IPS-15b (cell line): ENCODE measurements around the gene HMGXB4.

Experiments
- H3K27me3 ChIP-seq: one replicate; pipeline ENCODE4 v1.6.1; 2013; ENCODE audit warnings: low read length; ENCODE audit not compliant: control insufficient read depth, insufficient read depth
- H3K36me3 ChIP-seq: one replicate; pipeline ENCODE4 v1.6.1; 2013; ENCODE audit warnings: low read length; ENCODE audit not compliant: control insufficient read depth, insufficient read depth
- H3K4me1 ChIP-seq: one replicate; pipeline ENCODE4 v1.6.1; 2013; ENCODE audit warnings: mild to moderate bottlenecking, low read length; ENCODE audit not compliant: control insufficient read depth, insufficient read depth
- H3K4me3 ChIP-seq: one replicate; pipeline ENCODE4 v1.5.1; 2013; ENCODE audit warnings: low read depth, low read length
- H3K9ac ChIP-seq: one replicate; pipeline ENCODE4 v1.6.1; 2013; ENCODE audit warnings: low read depth, mild to moderate bottlenecking, low read length
- H3K9me3 ChIP-seq: one replicate; pipeline ENCODE4 v1.6.1; 2013; ENCODE audit warnings: mild to moderate bottlenecking, low read length; ENCODE audit not compliant: control insufficient read depth, insufficient read depth

HMGXB4 gene

GRCh38 chr22:35323305-35323704, 66.0 kb downstream of the HMGXB4 start:
- H3K4me3 ChIP-seq, result no peak overlapping the region
- H3K9ac ChIP-seq, result no peak overlapping the region
- no peaks in the 10 kb centered on the region for H3K9me3 ChIP-seq
- no peaks in the 10 kb centered on the region for H3K27me3 ChIP-seq
- H3K4me1 ChIP-seq, result no peaks in the 10 kb centered on the region
- H3K36me3 ChIP-seq, result peaks cover 36% of the 10 kb centered on the region

GRCh38 chr22:35324067-35324466, 66.8 kb downstream of the HMGXB4 start:
- Histone ChIP-seq H3K4me3 (no peak overlapping the region), H3K36me3 (peaks cover 37% of the 10 kb centered on the region), H3K27me3 (no peaks in the 10 kb centered on the region), H3K9ac (no peak overlapping the region), H3K4me1 (no peaks in the 10 kb centered on the region), H3K9me3 (no peaks in the 10 kb centered on the region)

DNA sequence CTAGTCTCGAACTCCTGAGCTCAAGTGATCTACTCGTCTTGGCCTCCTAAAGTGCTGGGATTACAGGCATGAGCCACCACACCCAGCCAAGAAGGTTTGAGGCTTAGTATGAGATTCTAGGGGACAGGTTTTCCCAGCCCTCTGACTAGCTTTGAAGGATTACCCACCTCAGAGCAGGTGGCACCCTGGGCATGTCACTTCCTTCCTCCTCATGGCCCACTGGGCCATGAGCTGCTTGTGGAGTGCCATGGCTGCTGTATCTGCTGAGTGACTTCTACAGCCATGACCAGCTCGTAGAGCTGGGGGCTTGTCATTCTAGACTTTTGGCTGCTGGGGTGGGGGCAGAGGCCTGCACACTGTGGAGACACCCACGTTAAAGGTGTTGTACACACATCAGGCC, 67.5 kb downstream of the HMGXB4 start:
- no peaks in the 10 kb centered on the region for H3K27me3 ChIP-seq
- no peak overlapping the region for H3K9ac ChIP-seq
- H3K36me3 ChIP-seq, result peaks cover 37% of the 10 kb centered on the region
- no peak overlapping the region for H3K4me3 ChIP-seq
- no peaks in the 10 kb centered on the region for H3K4me1 ChIP-seq
- no peaks in the 10 kb centered on the region for H3K9me3 ChIP-seq

GRCh38 chr22:35325209-35325608, 67.9 kb downstream of the HMGXB4 start:
- no peak overlapping the region for H3K4me3 ChIP-seq
- no peaks in the 10 kb centered on the region for H3K9me3 ChIP-seq
- peaks cover 37% of the 10 kb centered on the region for H3K36me3 ChIP-seq
- H3K4me1 ChIP-seq, result no peaks in the 10 kb centered on the region
- no peaks in the 10 kb centered on the region for H3K27me3 ChIP-seq
- H3K9ac ChIP-seq, result no peak overlapping the region

DNA sequence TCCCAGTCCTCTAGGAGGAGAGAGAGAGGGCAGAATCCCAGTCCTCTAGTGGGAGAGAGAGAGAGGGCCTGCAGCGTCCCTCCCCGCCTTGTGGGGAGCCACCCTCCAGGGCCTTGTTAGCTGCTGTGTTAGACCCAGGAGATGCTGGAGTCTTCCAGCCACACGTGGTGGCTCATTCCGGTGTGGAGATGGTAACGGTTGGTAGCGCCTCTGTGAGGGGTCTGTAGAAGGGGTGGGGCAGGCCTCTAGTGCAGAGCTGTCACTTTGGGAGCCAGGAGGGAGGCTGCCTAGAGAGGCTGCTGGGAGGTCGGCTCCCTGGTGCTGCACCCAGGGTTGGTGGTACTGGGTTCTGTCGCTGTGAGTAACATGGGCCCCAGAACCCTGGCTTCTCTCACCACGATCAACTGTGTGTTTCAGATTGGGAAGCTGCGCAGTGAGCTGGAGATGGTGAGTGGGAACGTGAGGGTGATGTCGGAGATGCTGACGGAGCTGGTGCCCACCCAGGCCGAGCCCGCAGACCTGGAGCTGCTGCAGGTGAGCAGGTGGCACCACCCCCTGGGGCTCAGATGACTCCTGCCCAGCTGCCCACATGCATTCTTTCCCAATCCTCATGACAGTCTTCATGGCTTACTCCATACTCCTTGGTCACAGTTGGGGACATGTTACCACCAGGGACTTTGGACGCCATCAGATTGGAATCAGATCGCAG, 69.7 kb downstream of the HMGXB4 start:
- peaks cover 39% of the 10 kb centered on the region for H3K36me3 ChIP-seq

DNA sequence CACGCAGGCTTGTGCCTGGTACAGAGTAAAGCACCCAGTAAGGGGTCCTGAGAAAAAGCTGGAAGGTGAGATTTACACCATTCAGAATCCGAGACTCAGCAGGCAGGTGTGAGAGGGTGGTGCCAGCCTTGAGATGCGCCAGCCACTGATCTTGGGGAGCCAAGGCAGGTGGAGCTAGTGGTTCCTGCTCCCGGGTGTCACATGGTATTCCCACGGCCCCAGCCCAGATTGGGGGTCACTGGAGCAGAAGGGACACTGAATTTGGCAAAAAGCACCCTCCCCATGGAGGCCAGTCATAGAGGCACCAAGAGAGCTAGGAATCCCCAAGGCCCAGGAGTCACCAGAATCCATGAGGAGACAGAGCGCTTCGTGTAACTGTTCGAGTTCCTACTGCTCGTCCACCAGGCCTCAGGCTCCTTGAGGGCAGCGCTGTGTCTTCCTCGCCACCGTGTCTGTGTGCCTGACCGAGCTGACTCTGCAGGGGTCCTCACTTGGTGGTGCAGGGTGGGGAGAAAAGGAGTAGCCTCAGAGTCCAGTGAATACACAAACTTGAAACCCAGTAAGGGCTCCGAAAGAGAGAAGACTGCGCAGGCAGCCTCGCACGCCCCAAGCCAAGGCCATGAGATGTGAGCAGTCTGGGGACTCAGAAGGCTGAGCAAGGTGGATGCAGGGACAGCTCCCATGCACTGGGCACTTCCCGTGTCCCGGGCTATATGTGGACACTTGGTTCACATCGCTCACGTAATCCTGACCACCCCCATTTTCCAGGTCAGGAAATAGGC, 70.6 kb downstream of the HMGXB4 start:
- Histone ChIP-seq H3K4me3 (no peak overlapping the region), H3K4me1 (no peaks in the 10 kb centered on the region), H3K9ac (no peak overlapping the region), H3K27me3 (no peaks in the 10 kb centered on the region), H3K36me3 (peaks cover 37% of the 10 kb centered on the region), H3K9me3 (no peaks in the 10 kb centered on the region)

More for the DNA sequence above, 69.7 kb downstream of the HMGXB4 start:
- Histone ChIP-seq H3K27me3 (no peaks in the 10 kb centered on the region), H3K9me3 (no peaks in the 10 kb centered on the region), H3K4me3 (no peak overlapping the region), H3K9ac (no peak overlapping the region), H3K4me1 (no peaks in the 10 kb centered on the region)

- no peaks in the 10 kb centered on the region for H3K4me1 ChIP-seq
- H3K9me3 ChIP-seq, result no peaks in the 10 kb centered on the region
- no peak overlapping the region for H3K9ac ChIP-seq
- H3K4me3 ChIP-seq, result no peak overlapping the region
- peaks cover 39% of the 10 kb centered on the region for H3K36me3 ChIP-seq
- no peaks in the 10 kb centered on the region for H3K27me3 ChIP-seq
Observed at GRCh38 chr22:35328472-35328885, 71.2 kb downstream of the HMGXB4 start.

DNA sequence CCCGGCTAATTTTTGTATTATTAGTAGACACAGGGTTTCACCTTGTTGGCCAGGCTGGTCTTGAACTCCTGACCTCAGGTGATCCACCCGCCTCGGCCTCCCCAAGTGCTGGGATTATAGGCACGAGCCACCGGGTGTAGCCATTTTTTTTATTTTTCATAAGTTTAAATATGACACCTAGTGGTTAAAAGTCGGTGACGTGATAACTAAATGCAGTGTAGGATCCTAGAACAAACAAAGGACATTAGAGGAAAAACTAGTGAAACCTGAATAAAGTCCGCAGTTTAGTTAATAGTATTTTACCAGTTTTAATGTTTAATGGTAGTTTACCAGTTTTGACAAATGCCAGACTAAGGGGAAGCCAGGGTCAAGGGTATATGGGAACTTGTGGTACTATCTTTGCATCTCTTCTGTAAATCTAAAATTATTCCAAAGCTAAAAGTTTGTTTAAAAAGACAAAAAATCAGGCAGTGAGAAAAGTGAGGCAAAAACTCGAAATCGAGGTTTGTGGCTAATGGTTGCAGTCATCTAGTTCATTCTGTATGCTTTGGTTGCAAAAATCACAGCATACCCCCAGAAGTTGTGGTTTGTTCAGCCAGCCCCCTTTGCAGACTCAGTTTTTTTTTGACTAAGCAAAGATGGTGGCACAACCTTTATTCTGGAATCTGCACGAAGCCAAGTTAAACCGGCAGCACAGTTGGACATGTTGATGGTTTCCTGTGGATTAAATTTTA, 72.0 kb downstream of the HMGXB4 start:
- Histone ChIP-seq H3K4me1 (no peaks in the 10 kb centered on the region), H3K36me3 (peaks cover 33% of the 10 kb centered on the region), H3K4me3 (no peak overlapping the region), H3K9me3 (no peaks in the 10 kb centered on the region), H3K27me3 (no peaks in the 10 kb centered on the region), H3K9ac (no peak overlapping the region)

GRCh38 chr22:35330258-35330861, 73.1 kb downstream of the HMGXB4 start:
- Histone ChIP-seq H3K36me3 (peaks cover 32% of the 10 kb centered on the region), H3K27me3 (no peaks in the 10 kb centered on the region), H3K9ac (no peak overlapping the region), H3K4me3 (no peak overlapping the region), H3K9me3 (no peaks in the 10 kb centered on the region), H3K4me1 (no peaks in the 10 kb centered on the region)

GRCh38 chr22:35332278-35332677, 75.0 kb downstream of the HMGXB4 start:
- Histone ChIP-seq H3K4me1 (no peaks in the 10 kb centered on the region), H3K9me3 (no peaks in the 10 kb centered on the region), H3K4me3 (no peak overlapping the region), H3K9ac (no peak overlapping the region), H3K27me3 (no peaks in the 10 kb centered on the region), H3K36me3 (peaks cover 36% of the 10 kb centered on the region)

GRCh38 chr22:35333220-35333619, 75.9 kb downstream of the HMGXB4 start:
- Histone ChIP-seq H3K4me3 (no peak overlapping the region), H3K27me3 (no peaks in the 10 kb centered on the region), H3K9me3 (no peaks in the 10 kb centered on the region), H3K36me3 (peaks cover 29% of the 10 kb centered on the region), H3K4me1 (no peaks in the 10 kb centered on the region), H3K9ac (no peak overlapping the region)
